Measurements from ENCODE around the gene FAF2.
A peak's percentile ranks its signal among the peaks of the same experiment; 100 is the strongest.

FAF2 gene

GRCh38 chr5:176454724-176455394 lies 6.7 kb downstream of the FAF2 start:
- Histone ChIP-seq H3K36me3 (no peaks in the 10 kb centered on the region), H3K4me1 (ENCODE audit: control insufficient read depth in 1 of 2, insufficient read depth in 1 of 2, low read depth in 1 of 2, low read length in 1 of 2) (peaks cover 0 to 3% of the 10 kb centered on the region in 2 experiments), H3K27me3 (no peaks in the 10 kb centered on the region), H3K27ac (no peak overlapping the region), H3K4me3 (ENCODE audit: low read depth in 1 of 2, low read length in 1 of 2) (no peak overlapping the region), H3K9me3 (no peaks in the 10 kb centered on the region)
- TF ChIP-seq CTCF (IDR thresholded peaks at IDR 0.05), result no peak

GRCh38 chr5:176458904-176459561 lies 10.8 kb downstream of the FAF2 start:
- Histone ChIP-seq H3K4me3 (ENCODE audit: low read depth in 1 of 2, low read length in 1 of 2) (no peak overlapping the region), H3K27me3 (no peaks in the 10 kb centered on the region), H3K27ac (no peak overlapping the region), H3K4me1 (ENCODE audit: control insufficient read depth in 1 of 2, insufficient read depth in 1 of 2, low read depth in 1 of 2, low read length in 1 of 2) (no peaks in the 10 kb centered on the region), H3K9me3 (no peaks in the 10 kb centered on the region), H3K36me3 (no peaks in the 10 kb centered on the region)
- no peak for TF ChIP-seq CTCF (IDR thresholded peaks at IDR 0.05)

- TF ChIP-seq CTCF (IDR thresholded peaks at IDR 0.05), result no peak
- H3K4me3 ChIP-seq (ENCODE audit: low read depth in 1 of 2, low read length in 1 of 2), result no peak overlapping the region
- H3K36me3 ChIP-seq, result peaks cover 11% of the 10 kb centered on the region
- H3K27ac ChIP-seq, result no peak overlapping the region
- H3K9me3 ChIP-seq, result no peaks in the 10 kb centered on the region
- no peaks in the 10 kb centered on the region for H3K27me3 ChIP-seq
- H3K4me1 ChIP-seq (ENCODE audit: control insufficient read depth in 1 of 2, insufficient read depth in 1 of 2, low read depth in 1 of 2, low read length in 1 of 2), result peaks cover 4 to 6% of the 10 kb centered on the region in 2 experiments
Measured at GRCh38 chr5:176461349-176461748, 13.2 kb downstream of the FAF2 start.

GRCh38 chr5:176463113-176463764 lies 15.1 kb downstream of the FAF2 start:
- no peaks in the 10 kb centered on the region for H3K9me3 ChIP-seq
- TF ChIP-seq CTCF (IDR thresholded peaks at IDR 0.05), result no peak
- H3K27ac ChIP-seq, result no peak overlapping the region
- no peak overlapping the region for H3K4me3 ChIP-seq (ENCODE audit: low read depth in 1 of 2, low read length in 1 of 2)
- peaks cover 11% of the 10 kb centered on the region for H3K36me3 ChIP-seq
- H3K27me3 ChIP-seq, result no peaks in the 10 kb centered on the region
- peaks cover 17 to 19% of the 10 kb centered on the region in 2 experiments for H3K4me1 ChIP-seq (ENCODE audit: control insufficient read depth in 1 of 2, insufficient read depth in 1 of 2, low read depth in 1 of 2, low read length in 1 of 2)

- no peak for TF ChIP-seq CTCF (IDR thresholded peaks at IDR 0.05)
- peaks cover 17 to 19% of the 10 kb centered on the region in 2 experiments for H3K4me1 ChIP-seq (ENCODE audit: control insufficient read depth in 1 of 2, insufficient read depth in 1 of 2, low read depth in 1 of 2, low read length in 1 of 2)
- H3K9me3 ChIP-seq, result no peaks in the 10 kb centered on the region
- H3K27ac ChIP-seq, result peak overlapping the region; percentile 65
- no peak overlapping the region for H3K4me3 ChIP-seq (ENCODE audit: low read depth in 1 of 2, low read length in 1 of 2)
- H3K36me3 ChIP-seq, result peaks cover 17% of the 10 kb centered on the region
- H3K27me3 ChIP-seq, result no peaks in the 10 kb centered on the region
Measured at GRCh38 chr5:176466245-176466871, 18.2 kb downstream of the FAF2 start.
